ENCODE measurements around the gene HNF4A. TPM values are rescaled to one million over a fixed set of nuclear protein-coding genes. Genes with fewer than 3 reads are reported as not detected.

The HNF4A gene
- total RNA-seq, 4 donors from 2014 or later: 0.63 TPM; not detected in 3

DNA sequence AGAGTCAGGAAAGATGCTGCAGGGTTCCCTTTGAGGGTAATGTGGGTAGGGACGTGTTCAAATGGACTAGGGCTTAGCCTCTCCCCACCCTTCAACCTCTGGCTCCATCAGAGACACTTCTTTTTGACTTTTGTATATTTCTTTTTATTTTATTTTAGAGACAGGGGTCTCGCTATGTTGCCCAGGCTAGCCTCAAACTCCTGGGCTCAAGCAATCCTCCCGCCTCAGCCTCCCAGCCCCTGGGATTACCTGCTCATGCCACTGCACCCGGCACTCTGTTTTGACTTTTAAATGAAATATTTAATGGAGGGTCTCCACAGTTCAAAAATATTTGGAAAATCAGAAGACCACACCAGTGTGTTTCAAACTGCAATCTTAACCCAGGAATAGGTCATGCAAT lies 8.6 kb downstream of the HNF4A start:
- H3K4me3 ChIP-seq: no peak overlapping the region
- no peak for DNase-seq (ENCODE audit: extremely low spot score)
- TF ChIP-seq POLR2A (IDR thresholded peaks at IDR 0.05; ENCODE audit: low read depth) (no peak), EP300 (IDR thresholded peaks at IDR 0.05) (no peak), POLR2AphosphoS5 (IDR thresholded peaks at IDR 0.05) (no peak)
- TF ChIP-seq, protein P1, sequence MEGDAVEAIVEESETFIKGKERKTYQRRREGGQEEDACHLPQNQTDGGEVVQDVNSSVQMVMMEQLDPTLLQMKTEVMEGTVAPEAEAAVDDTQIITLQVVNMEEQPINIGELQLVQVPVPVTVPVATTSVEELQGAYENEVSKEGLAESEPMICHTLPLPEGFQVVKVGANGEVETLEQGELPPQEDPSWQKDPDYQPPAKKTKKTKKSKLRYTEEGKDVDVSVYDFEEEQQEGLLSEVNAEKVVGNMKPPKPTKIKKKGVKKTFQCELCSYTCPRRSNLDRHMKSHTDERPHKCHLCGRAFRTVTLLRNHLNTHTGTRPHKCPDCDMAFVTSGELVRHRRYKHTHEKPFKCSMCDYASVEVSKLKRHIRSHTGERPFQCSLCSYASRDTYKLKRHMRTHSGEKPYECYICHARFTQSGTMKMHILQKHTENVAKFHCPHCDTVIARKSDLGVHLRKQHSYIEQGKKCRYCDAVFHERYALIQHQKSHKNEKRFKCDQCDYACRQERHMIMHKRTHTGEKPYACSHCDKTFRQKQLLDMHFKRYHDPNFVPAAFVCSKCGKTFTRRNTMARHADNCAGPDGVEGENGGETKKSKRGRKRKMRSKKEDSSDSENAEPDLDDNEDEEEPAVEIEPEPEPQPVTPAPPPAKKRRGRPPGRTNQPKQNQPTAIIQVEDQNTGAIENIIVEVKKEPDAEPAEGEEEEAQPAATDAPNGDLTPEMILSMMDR (IDR thresholded peaks at IDR 0.05): no peak
- no peaks in the 10 kb centered on the region for H3K27me3 ChIP-seq
- WGBS: 69% methylated on average over 4 of the region's 4 CpGs
- H3K9me3 ChIP-seq: no peaks in the 10 kb centered on the region
- intact Hi-C loops (cut with DNase I): no loop called here
- no peak overlapping the region for H3K27ac ChIP-seq (replicated peaks in 1 of 4)
- no peaks in the 10 kb centered on the region for H3K4me1 ChIP-seq
- no peaks in the 10 kb centered on the region for H3K36me3 ChIP-seq

DNA sequence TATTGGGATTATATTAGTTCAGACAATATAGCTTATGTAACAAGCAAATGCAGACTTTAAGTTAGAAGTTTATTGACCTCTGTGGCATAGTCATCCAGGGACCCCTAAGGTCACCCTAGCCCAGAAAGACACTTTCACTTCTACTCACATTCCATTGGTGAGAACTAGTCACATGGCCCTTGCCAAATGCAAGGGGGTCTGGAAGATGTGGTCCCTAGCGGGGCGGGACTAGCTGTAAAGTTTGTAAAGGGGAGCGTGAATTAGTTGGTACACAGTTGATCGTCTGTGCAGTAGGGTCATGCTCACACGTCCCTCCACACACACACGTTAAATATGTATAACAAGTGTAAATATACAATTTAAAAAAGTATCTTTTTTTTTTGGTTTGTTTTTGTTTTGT lies 9.3 kb downstream of the HNF4A start:
- H3K9me3 ChIP-seq: no peaks in the 10 kb centered on the region
- H3K4me1 ChIP-seq: no peaks in the 10 kb centered on the region
- intact Hi-C loops (cut with DNase I): no loop called here
- WGBS: 91% methylated on average over 6 of the region's 6 CpGs
- H3K27ac ChIP-seq (replicated peaks in 1 of 4): no peak overlapping the region
- no peak for TF ChIP-seq POLR2A (IDR thresholded peaks at IDR 0.05; ENCODE audit: low read depth)
- TF ChIP-seq POLR2AphosphoS5 (IDR thresholded peaks at IDR 0.05): no peak
- no peak for TF ChIP-seq EP300 (IDR thresholded peaks at IDR 0.05)
- TF ChIP-seq, protein P1 (IDR thresholded peaks at IDR 0.05): no peak
- no peaks in the 10 kb centered on the region for H3K27me3 ChIP-seq
- H3K4me3 ChIP-seq: no peak overlapping the region
- H3K36me3 ChIP-seq: no peaks in the 10 kb centered on the region
- DNase-seq (ENCODE audit: extremely low spot score): no peak

DNA sequence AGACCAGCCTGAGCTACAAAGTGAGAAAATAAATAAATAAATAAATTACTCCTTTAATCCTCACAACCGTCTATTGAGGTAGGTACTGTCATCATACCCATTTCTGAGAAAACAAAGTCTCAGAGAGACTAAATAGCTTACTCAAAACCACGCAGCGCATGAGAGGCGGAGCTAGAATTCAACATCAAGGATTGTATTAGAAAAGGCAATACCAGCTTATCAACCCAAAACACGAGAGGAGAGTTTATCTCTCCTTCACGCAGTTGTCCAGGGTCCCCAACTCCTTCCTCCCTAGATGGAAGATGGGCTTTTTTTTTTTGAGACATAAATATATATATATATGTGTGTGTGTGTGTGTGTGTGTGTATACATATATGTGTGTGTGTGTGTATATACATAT lies 12.2 kb downstream of the HNF4A start:
- Histone ChIP-seq H3K27me3 (no peaks in the 10 kb centered on the region), H3K4me3 (no peak overlapping the region), H3K27ac (replicated peaks in 1 of 4) (no peak overlapping the region), H3K9me3 (no peaks in the 10 kb centered on the region), H3K36me3 (no peaks in the 10 kb centered on the region), H3K4me1 (no peaks in the 10 kb centered on the region)
- no peak for DNase-seq (ENCODE audit: extremely low spot score)
- 98% methylated on average over 6 of the region's 6 CpGs for WGBS
- TF ChIP-seq POLR2AphosphoS5 (IDR thresholded peaks at IDR 0.05): no peak
- no peak for TF ChIP-seq POLR2A (IDR thresholded peaks at IDR 0.05; ENCODE audit: low read depth)
- TF ChIP-seq, protein P1 (IDR thresholded peaks at IDR 0.05): no peak
- TF ChIP-seq EP300 (IDR thresholded peaks at IDR 0.05): no peak
- intact Hi-C loops (cut with DNase I): no loop called here

DNA sequence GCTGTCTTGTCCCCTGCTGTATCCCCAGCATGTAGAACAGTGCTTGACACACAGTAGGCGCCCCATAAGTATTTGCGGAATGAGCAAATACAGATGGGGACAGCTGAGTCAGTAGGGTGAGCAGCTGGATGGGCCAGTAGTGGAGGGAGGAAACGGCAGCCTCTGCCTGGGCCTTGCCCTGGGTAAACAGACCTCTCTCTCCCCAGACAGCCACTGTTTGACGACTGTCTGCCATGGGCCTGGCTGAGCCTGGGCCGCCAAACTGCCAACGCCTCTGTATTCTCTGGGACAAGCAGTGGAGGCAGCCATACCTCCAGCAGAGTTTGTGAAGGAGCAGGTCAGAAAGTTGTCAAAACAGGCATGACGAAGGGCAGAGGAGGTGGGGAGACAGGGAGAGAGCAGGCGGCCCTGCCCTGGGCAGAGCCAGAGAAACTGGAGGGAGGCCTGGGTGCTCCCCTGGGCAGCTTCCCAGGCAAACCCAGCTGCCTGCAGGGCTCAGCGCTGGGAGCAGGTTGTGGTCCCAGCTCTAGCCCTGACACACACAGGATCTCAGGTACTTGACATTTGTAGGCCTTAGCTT lies 15.2 kb downstream of the HNF4A start:
- no peak overlapping the region for H3K27ac ChIP-seq (replicated peaks in 1 of 4)
- intact Hi-C loops (cut with DNase I): no loop called here
- no peak for DNase-seq (ENCODE audit: extremely low spot score)
- no peaks in the 10 kb centered on the region for H3K4me1 ChIP-seq
- WGBS: 78% methylated on average over 6 of the region's 9 CpGs
- no peak overlapping the region for H3K4me3 ChIP-seq
- no peaks in the 10 kb centered on the region for H3K27me3 ChIP-seq
- H3K9me3 ChIP-seq: no peaks in the 10 kb centered on the region
- no peaks in the 10 kb centered on the region for H3K36me3 ChIP-seq
- TF ChIP-seq, protein P1 (IDR thresholded peaks at IDR 0.05): no peak
- TF ChIP-seq EP300 (IDR thresholded peaks at IDR 0.05) (no peak), POLR2A (IDR thresholded peaks at IDR 0.05; ENCODE audit: low read depth) (no peak), POLR2AphosphoS5 (IDR thresholded peaks at IDR 0.05) (no peak)

DNA sequence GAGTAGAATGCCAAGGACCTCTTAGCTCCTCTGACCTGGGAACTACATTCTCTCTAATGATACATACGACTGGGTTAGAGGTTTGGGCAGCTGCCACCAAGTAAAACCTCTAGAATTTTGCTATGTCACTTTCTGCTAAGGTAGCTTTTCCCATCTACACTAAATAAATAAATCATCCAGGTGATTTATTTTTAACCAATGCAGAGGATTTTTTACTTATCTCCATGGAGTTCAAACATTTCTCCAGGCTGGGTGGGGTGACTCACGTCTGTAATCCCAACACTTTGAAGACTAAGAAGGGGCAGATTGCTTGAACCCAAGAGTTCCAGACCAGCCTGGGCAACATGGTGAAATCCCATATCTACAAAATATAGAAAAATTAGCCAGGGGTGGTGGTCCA lies 27.1 kb downstream of the HNF4A start:
- H3K27me3 ChIP-seq: peaks cover 0 to 58% (median 0%) of the 10 kb centered on the region in 4 donors
- TF ChIP-seq, protein P1 (IDR thresholded peaks at IDR 0.05): no peak
- TF ChIP-seq EP300 (IDR thresholded peaks at IDR 0.05) (no peak), POLR2A (IDR thresholded peaks at IDR 0.05; ENCODE audit: low read depth) (no peak), POLR2AphosphoS5 (IDR thresholded peaks at IDR 0.05) (no peak)
- no peak overlapping the region for H3K4me3 ChIP-seq
- no peaks in the 10 kb centered on the region for H3K36me3 ChIP-seq
- no peak overlapping the region for H3K27ac ChIP-seq (replicated peaks in 1 of 4)
- H3K9me3 ChIP-seq: no peaks in the 10 kb centered on the region
- no peaks in the 10 kb centered on the region for H3K4me1 ChIP-seq
- 45% methylated on average over 2 of the region's 2 CpGs for WGBS
- intact Hi-C loops (cut with DNase I): loop anchor here (10.0 kb wide), 4 partner anchors 132 to 352 kb away; partner anchors contain the start of gene OSER1
- no peak for DNase-seq (ENCODE audit: extremely low spot score)

Measured in esophagus muscularis mucosa (tissue), 4 donors.